GM20000 (cell line): ENCODE measurements around the gene ALOX12.

Experiments used
- DNase-seq: peaks from one replicate; pipeline ENCODE4 v3.0.0; 2012; ENCODE audit warnings: low spot score
- CTCF ChIP-seq: IDR thresholded peaks from 2 replicates; pipeline ENCODE4 v1.5.1; 2012; ENCODE audit warnings: mild to moderate bottlenecking, control low read depth; ENCODE audit errors: extremely low read depth, missing control alignments

Gene ALOX12

GRCh38 chr17:7011942-7012254, 16.0 kb downstream of the ALOX12 start:
- DNase-seq: no peak
- TF ChIP-seq CTCF: no peak

- TF ChIP-seq CTCF: peak; percentile 91
- peak; percentile 94 for DNase-seq
Measured at GRCh38 chr17:7014261-7014994, 18.6 kb downstream of the ALOX12 start.

- peak; percentile 73 for DNase-seq
- no peak for TF ChIP-seq CTCF
Measured at GRCh38 chr17:7014995-7015958, 19.4 kb downstream of the ALOX12 start.

GRCh38 chr17:7016418-7016817, 20.6 kb downstream of the ALOX12 start:
- TF ChIP-seq CTCF: no peak
- DNase-seq: no peak

- TF ChIP-seq CTCF: no peak
- DNase-seq: no peak
Measured at GRCh38 chr17:7016886-7017826, 21.3 kb downstream of the ALOX12 start.

GRCh38 chr17:7017827-7018200, 22.0 kb downstream of the ALOX12 start:
- TF ChIP-seq CTCF: no peak
- no peak for DNase-seq
